Measurements from ENCODE around the gene ASAP3. TPM values are rescaled to one million over a fixed set of nuclear protein-coding genes. Genes with fewer than 3 reads are reported as not detected.

Gene ASAP3
- total RNA-seq, 4 donors from 2014 or later = 17.6 to 39.0 (median 30.5) TPM

GRCh38 chr1:23416964-23417363 is 67.0 kb downstream of the ASAP3 start:
- Histone ChIP-seq H3K27me3 (no peaks in the 10 kb centered on the region), H3K4me3 (no peak overlapping the region), H3K36me3 (peaks cover 0 to 33% (median 0%) of the 10 kb centered on the region in 3 donors), H3K9me3 (no peaks in the 10 kb centered on the region), H3K27ac (no peak overlapping the region), H3K4me1 (peaks cover 2 to 14% (median 3%) of the 10 kb centered on the region in 3 donors)
- WGBS, 2 donors = 88 to 93% methylated on average over 4 of the region's 4 CpGs
- DNase-seq = no peak
- intact Hi-C loops (cut with DNase I) = no loop called here
- no peak for TF ChIP-seq POLR2A (IDR thresholded peaks at IDR 0.05)
- TF ChIP-seq, protein P1, sequence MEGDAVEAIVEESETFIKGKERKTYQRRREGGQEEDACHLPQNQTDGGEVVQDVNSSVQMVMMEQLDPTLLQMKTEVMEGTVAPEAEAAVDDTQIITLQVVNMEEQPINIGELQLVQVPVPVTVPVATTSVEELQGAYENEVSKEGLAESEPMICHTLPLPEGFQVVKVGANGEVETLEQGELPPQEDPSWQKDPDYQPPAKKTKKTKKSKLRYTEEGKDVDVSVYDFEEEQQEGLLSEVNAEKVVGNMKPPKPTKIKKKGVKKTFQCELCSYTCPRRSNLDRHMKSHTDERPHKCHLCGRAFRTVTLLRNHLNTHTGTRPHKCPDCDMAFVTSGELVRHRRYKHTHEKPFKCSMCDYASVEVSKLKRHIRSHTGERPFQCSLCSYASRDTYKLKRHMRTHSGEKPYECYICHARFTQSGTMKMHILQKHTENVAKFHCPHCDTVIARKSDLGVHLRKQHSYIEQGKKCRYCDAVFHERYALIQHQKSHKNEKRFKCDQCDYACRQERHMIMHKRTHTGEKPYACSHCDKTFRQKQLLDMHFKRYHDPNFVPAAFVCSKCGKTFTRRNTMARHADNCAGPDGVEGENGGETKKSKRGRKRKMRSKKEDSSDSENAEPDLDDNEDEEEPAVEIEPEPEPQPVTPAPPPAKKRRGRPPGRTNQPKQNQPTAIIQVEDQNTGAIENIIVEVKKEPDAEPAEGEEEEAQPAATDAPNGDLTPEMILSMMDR (IDR thresholded peaks at IDR 0.05) = no peak

DNA sequence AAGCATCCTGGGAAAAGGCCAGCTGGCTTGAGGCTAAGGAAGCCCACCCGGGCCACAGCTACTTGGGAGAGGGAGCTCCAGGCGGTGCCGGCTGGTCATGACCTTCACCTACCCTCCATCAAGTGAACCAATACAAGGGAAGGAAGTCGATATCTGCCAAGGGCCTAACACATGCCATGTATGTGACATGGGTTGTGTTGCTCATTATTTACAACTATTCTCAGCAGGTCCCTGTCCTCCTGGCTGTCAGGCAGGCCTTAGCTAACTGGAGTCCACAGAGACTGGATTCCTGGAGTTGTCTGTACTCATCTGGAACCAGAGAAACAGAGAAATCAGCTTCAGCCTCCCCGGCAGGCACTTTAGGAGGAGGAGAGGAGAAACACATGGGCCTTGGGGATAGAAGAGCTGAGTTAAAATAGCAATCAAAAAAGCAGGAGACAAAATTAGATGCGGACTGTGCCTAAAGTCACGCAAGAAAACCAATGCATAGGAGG is 75.1 kb downstream of the ASAP3 start:
- no peak for DNase-seq
- H3K9me3 ChIP-seq = no peaks in the 10 kb centered on the region
- WGBS, 2 donors = 82 to 94% methylated on average over 7 of the region's 7 CpGs
- H3K27me3 ChIP-seq = no peaks in the 10 kb centered on the region
- TF ChIP-seq, protein P1 (IDR thresholded peaks at IDR 0.05) = no peak
- no peak for TF ChIP-seq POLR2A (IDR thresholded peaks at IDR 0.05)
- H3K4me3 ChIP-seq = no peak overlapping the region
- peaks cover 0 to 39% (median 0%) of the 10 kb centered on the region in 3 donors for H3K36me3 ChIP-seq
- H3K4me1 ChIP-seq = peaks cover 6 to 43% (median 10%) of the 10 kb centered on the region in 3 donors
- intact Hi-C loops (cut with DNase I) = no loop called here
- no peak overlapping the region for H3K27ac ChIP-seq

- Histone ChIP-seq H3K9me3 (no peaks in the 10 kb centered on the region), H3K36me3 (peaks cover 0 to 39% (median 0%) of the 10 kb centered on the region in 3 donors), H3K4me1 (peaks cover 24 to 60% (median 27%) of the 10 kb centered on the region in 3 donors), H3K27ac (peak overlapping the region in 2 of 4 donors; percentile 17 to 47), H3K4me3 (no peak overlapping the region), H3K27me3 (no peaks in the 10 kb centered on the region)
- TF ChIP-seq POLR2A (IDR thresholded peaks at IDR 0.05) = no peak
- TF ChIP-seq, protein P1 (IDR thresholded peaks at IDR 0.05) = no peak
- DNase-seq = no peak
- intact Hi-C loops (cut with DNase I) = no loop called here
- WGBS, 2 donors = 52 to 75% methylated on average over 8 of the region's 8 CpGs
These were observed 76.9 kb downstream of the ASAP3 start for GRCh38 chr1:23407016-23407630.

DNA sequence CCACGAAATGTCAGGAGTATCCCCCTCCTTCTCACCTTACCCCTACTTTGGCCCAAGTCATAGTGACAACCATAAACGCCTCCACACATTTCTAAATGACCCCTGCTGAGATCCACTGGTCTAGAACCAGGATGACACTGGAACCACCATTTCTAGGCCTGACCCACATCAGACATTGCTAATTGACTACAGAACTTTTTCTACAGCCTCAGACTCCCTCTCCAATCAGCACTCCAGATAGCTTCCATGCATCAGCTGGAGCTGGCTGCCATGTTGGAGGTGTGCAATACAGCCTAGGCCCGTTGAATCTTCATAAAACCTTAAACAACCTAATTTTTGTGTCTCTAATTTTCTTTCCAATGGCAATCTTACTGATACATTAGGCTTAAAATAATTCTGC is 78.0 kb downstream of the ASAP3 start:
- no peak for DNase-seq
- intact Hi-C loops (cut with DNase I) = no loop called here
- TF ChIP-seq, protein P1 (IDR thresholded peaks at IDR 0.05) = no peak
- no peak for TF ChIP-seq POLR2A (IDR thresholded peaks at IDR 0.05)
- Histone ChIP-seq H3K36me3 (peaks cover 0 to 39% (median 0%) of the 10 kb centered on the region in 3 donors), H3K4me1 (peaks cover 24 to 63% (median 35%) of the 10 kb centered on the region in 3 donors), H3K27ac (no peak overlapping the region), H3K4me3 (no peak overlapping the region), H3K9me3 (no peaks in the 10 kb centered on the region), H3K27me3 (no peaks in the 10 kb centered on the region)
- 78 to 88% methylated on average over 3 of the region's 3 CpGs for WGBS, 2 donors

DNA sequence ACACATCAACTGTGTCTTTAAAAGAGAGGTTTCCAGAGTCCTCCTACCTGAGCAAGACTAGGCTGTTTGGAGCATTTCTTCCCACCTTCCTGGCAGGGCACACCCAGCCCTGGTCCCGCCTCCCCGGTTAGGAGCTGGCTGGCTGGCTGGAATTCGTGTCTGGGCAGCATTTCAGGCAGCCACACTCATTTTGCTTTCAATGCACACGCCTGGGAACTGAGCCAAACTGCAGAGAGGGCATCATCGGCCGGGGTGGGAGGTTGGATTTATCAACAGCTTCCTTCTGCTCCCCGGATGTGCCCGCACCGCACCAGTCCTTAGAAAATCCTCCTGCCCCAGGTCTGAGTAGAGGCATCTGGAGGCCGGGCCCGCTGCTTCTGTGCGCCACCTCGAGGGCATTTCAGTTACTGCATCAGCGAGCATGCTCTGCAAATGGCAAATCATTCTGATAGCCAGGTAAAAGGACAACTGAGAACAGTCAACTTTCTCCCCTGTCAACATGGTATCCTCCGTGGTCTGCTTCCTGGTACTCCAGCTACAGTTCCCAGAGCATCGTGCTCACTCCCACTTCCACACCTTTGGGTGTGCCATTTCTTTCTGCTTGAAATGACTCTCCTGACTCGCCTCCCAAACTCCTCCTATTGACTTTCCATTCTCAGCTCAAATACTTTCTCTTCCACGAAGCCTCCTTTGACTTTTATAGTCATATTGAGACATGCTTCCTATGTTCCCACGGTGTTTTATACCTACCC is 80.1 kb downstream of the ASAP3 start:
- H3K27me3 ChIP-seq = no peaks in the 10 kb centered on the region
- peaks cover 0 to 23% (median 0%) of the 10 kb centered on the region in 3 donors for H3K36me3 ChIP-seq
- peaks cover 24 to 71% (median 38%) of the 10 kb centered on the region in 3 donors for H3K4me1 ChIP-seq
- DNase-seq = no peak
- no peak for TF ChIP-seq POLR2A (IDR thresholded peaks at IDR 0.05)
- TF ChIP-seq, protein P1 (IDR thresholded peaks at IDR 0.05) = peak; percentile 89 to 97 (median 96)
- H3K9me3 ChIP-seq = no peaks in the 10 kb centered on the region
- WGBS, 2 donors = 5 to 12% methylated on average over 9 to 13 of the region's 19 CpGs
- peak overlapping the region; percentile 69 to 81 (median 79) for H3K27ac ChIP-seq
- intact Hi-C loops (cut with DNase I) = no loop called here
- peak overlapping the region in 3 of 4 donors; percentile 8 to 30 (median 10) for H3K4me3 ChIP-seq
